ENCODE data around the gene PRRT1B.
A peak's percentile ranks its signal among the peaks of the same experiment; 100 is the strongest.

PRRT1B gene

GRCh38 chr9:131582466-131583336, 37.4 kb downstream of the PRRT1B start:
- DNase-seq: no peak

GRCh38 chr9:131583337-131583645, 38.0 kb downstream of the PRRT1B start:
- no peak for DNase-seq

- no peak for DNase-seq
Observed at GRCh38 chr9:131583836-131584555, 38.7 kb downstream of the PRRT1B start.

GRCh38 chr9:131584858-131585257, 39.5 kb downstream of the PRRT1B start:
- DNase-seq: no peak

- no peak for DNase-seq
Observed at GRCh38 chr9:131585375-131585774, 40.1 kb downstream of the PRRT1B start.

- no peak for DNase-seq
Observed at GRCh38 chr9:131587331-131587730, 42.0 kb downstream of the PRRT1B start.

GRCh38 chr9:131587906-131588305, 42.6 kb downstream of the PRRT1B start:
- no peak for DNase-seq

GRCh38 chr9:131588396-131588795, 43.1 kb downstream of the PRRT1B start:
- DNase-seq: no peak

GRCh38 chr9:131589124-131589711, 43.9 kb downstream of the PRRT1B start:
- DNase-seq: no peak

- DNase-seq: no peak
Observed at GRCh38 chr9:131589993-131590392, 44.7 kb downstream of the PRRT1B start.

- no peak for DNase-seq
Observed at GRCh38 chr9:131590449-131590848, 45.1 kb downstream of the PRRT1B start.

GRCh38 chr9:131590907-131591844, 45.9 kb downstream of the PRRT1B start:
- DNase-seq: peak; percentile 47

GRCh38 chr9:131591845-131592208, 46.5 kb downstream of the PRRT1B start:
- DNase-seq: no peak

- DNase-seq: no peak
Observed at GRCh38 chr9:131593091-131593820, 47.9 kb downstream of the PRRT1B start.

GRCh38 chr9:131593936-131594665, 48.8 kb downstream of the PRRT1B start:
- no peak for DNase-seq

- no peak for DNase-seq
Observed at GRCh38 chr9:131594906-131595665, 49.8 kb downstream of the PRRT1B start.

- DNase-seq: no peak
Observed at GRCh38 chr9:131595696-131596429, 50.5 kb downstream of the PRRT1B start.

GRCh38 chr9:131596430-131596743, 51.1 kb downstream of the PRRT1B start:
- DNase-seq: no peak

- no peak for DNase-seq
Observed at GRCh38 chr9:131597246-131597645, 51.9 kb downstream of the PRRT1B start.

- DNase-seq: no peak
Observed at GRCh38 chr9:131598121-131598520, 52.8 kb downstream of the PRRT1B start.

Measured in NCI-H1092 (cell line).